ENCODE measurements around the gene TLCD4. TPM values are rescaled to one million over a fixed set of nuclear protein-coding genes. Genes with fewer than 3 reads are reported as not detected.

Gene TLCD4
- total RNA-seq, 1 experiment from 2014 or later: 2.0 TPM

DNA sequence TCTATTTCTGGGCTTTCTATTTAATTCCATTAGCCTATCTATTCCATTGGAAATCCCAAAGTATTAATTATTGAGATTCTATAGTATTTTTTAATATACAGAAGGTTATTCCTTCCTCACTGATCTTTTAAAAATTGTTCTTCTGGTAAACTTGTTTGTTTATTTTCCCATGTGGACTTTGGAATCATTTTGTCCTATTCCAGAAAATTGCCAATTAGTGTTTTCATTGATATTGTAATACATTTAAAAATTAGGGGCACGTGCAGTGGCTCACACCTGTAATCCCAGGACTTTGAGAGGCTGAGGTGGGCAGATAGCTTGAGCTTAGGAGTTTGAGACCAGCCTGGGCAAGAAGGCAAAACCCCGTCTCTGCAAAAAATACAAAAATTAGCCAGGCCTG lies 8.4 kb upstream of the TLCD4 start (continued):
- TF ChIP-seq IRF2 (CRISPR knock-in tag; IDR thresholded peaks at IDR 0.05; ENCODE audit: borderline replicate concordance, low read depth): no peak
- no peak for TF ChIP-seq SP1 (CRISPR knock-in tag; conservative IDR thresholded peaks at IDR 0.05)
- TF ChIP-seq FOXK1 (CRISPR knock-in tag; IDR thresholded peaks at IDR 0.05): no peak

DNA sequence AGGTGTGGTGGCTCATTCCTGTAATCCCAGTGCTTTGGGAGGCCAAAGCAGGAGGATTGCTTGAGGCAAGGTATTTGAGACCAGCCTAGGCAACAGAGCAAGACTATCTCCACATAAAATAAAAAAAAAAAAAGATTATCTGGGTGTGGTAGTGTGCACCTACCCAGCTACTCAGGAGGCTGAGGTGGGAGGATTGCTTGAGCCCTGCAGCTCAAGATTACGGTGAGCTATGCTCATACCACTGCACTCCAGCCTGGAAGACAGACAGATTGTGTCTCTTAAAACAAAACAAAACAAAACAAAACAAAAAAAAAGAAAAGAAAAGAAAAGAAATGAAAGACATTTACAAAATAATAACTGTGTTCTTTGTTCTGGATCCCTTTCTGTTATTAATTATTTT lies 6.1 kb upstream of the TLCD4 start:
- H3K4me3 Mint-ChIP-seq: no peak overlapping the region
- no peaks in the 10 kb centered on the region for H3K36me3 Mint-ChIP-seq
- peaks cover 7% of the 10 kb centered on the region for H3K4me1 Mint-ChIP-seq
- DNase-seq (ENCODE audit: low spot score): no peak
- no peaks in the 10 kb centered on the region for H3K9me3 Mint-ChIP-seq
- TF ChIP-seq OVOL2 (CRISPR knock-in tag; IDR thresholded peaks at IDR 0.05; ENCODE audit: borderline replicate concordance) (no peak), ZNF416 (CRISPR knock-in tag; IDR thresholded peaks at IDR 0.05) (no peak), ZNF671 (CRISPR knock-in tag; IDR thresholded peaks at IDR 0.05) (no peak), ESRRA (CRISPR knock-in tag; IDR thresholded peaks at IDR 0.05; ENCODE audit: borderline replicate concordance) (no peak), RELA (CRISPR knock-in tag; IDR thresholded peaks at IDR 0.05; ENCODE audit: borderline replicate concordance) (no peak), FOXP1 (CRISPR knock-in tag; IDR thresholded peaks at IDR 0.05; ENCODE audit: borderline replicate concordance) (no peak)
- no peak for ATAC-seq
- CTCF ChIA-PET: no interaction called here
- no peak overlapping the region for H3K27ac Mint-ChIP-seq
- H3K27me3 Mint-ChIP-seq (ENCODE audit: low read depth): no peaks in the 10 kb centered on the region
- POLR2A ChIA-PET: no interaction called here

DNA sequence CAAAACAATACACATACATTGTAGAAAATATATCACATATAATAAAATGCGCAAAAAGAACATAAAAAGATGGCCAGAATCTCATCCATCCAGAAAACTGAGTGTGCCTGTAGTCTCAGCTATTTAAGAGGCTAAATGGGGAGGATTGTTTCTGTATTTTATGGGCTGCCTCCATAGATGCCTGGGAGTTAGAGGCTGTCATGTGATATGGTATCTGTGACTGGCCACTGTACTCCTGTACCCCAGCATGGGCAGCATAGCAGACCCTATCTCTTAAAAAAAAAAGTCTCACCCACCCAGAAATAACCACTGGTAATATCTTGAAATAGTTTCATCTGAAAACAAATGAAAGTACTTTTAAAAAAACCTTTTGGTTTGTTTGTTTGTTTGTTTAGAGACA lies 3.5 kb upstream of the TLCD4 start:
- ChIA-PET CTCF (interaction anchor here (1.6 kb wide), 1 partner anchor 120 kb away, joined by 5 read pairs; the partner anchor contains the start of gene RWDD3), POLR2A (no interaction called here)
- Mint-ChIP-seq H3K9me3 (no peaks in the 10 kb centered on the region), H3K4me3 (no peak overlapping the region), H3K27ac (no peak overlapping the region), H3K36me3 (no peaks in the 10 kb centered on the region), H3K4me1 (peaks cover 14% of the 10 kb centered on the region), H3K27me3 (ENCODE audit: low read depth) (peaks cover 14% of the 10 kb centered on the region)
- no peak for DNase-seq (ENCODE audit: low spot score)
- TF ChIP-seq NR3C1 (CRISPR knock-in tag; conservative IDR thresholded peaks at IDR 0.05; ENCODE audit: low read depth): no peak
- TF ChIP-seq ZNF121 (CRISPR knock-in tag; IDR thresholded peaks at IDR 0.05): no peak
- TF ChIP-seq, protein P1, sequence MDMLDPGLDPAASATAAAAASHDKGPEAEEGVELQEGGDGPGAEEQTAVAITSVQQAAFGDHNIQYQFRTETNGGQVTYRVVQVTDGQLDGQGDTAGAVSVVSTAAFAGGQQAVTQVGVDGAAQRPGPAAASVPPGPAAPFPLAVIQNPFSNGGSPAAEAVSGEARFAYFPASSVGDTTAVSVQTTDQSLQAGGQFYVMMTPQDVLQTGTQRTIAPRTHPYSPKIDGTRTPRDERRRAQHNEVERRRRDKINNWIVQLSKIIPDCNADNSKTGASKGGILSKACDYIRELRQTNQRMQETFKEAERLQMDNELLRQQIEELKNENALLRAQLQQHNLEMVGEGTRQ (CRISPR knock-in tag; IDR thresholded peaks at IDR 0.05): no peak
- no peak for TF ChIP-seq GRHL2 (CRISPR knock-in tag; IDR thresholded peaks at IDR 0.05; ENCODE audit: insufficient replicate concordance, severe bottlenecking)
- TF ChIP-seq, protein P2, sequence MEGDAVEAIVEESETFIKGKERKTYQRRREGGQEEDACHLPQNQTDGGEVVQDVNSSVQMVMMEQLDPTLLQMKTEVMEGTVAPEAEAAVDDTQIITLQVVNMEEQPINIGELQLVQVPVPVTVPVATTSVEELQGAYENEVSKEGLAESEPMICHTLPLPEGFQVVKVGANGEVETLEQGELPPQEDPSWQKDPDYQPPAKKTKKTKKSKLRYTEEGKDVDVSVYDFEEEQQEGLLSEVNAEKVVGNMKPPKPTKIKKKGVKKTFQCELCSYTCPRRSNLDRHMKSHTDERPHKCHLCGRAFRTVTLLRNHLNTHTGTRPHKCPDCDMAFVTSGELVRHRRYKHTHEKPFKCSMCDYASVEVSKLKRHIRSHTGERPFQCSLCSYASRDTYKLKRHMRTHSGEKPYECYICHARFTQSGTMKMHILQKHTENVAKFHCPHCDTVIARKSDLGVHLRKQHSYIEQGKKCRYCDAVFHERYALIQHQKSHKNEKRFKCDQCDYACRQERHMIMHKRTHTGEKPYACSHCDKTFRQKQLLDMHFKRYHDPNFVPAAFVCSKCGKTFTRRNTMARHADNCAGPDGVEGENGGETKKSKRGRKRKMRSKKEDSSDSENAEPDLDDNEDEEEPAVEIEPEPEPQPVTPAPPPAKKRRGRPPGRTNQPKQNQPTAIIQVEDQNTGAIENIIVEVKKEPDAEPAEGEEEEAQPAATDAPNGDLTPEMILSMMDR (IDR thresholded peaks at IDR 0.05): no peak
- no peak for TF ChIP-seq ESRRA (CRISPR knock-in tag; IDR thresholded peaks at IDR 0.05; ENCODE audit: borderline replicate concordance)
- no peak for TF ChIP-seq GTF2I (CRISPR knock-in tag; conservative IDR thresholded peaks at IDR 0.05)
- TF ChIP-seq RELA (CRISPR knock-in tag; IDR thresholded peaks at IDR 0.05; ENCODE audit: borderline replicate concordance): no peak
- TF ChIP-seq ZNF512 (CRISPR knock-in tag; IDR thresholded peaks at IDR 0.05; ENCODE audit: borderline replicate concordance): no peak
- no peak for TF ChIP-seq IRF1 (CRISPR knock-in tag; IDR thresholded peaks at IDR 0.05)
- no peak for TF ChIP-seq ETV6 (CRISPR knock-in tag; IDR thresholded peaks at IDR 0.05)
- no peak for TF ChIP-seq CBFB (CRISPR knock-in tag; IDR thresholded peaks at IDR 0.05; ENCODE audit: low read depth)
- TF ChIP-seq, protein P3, sequence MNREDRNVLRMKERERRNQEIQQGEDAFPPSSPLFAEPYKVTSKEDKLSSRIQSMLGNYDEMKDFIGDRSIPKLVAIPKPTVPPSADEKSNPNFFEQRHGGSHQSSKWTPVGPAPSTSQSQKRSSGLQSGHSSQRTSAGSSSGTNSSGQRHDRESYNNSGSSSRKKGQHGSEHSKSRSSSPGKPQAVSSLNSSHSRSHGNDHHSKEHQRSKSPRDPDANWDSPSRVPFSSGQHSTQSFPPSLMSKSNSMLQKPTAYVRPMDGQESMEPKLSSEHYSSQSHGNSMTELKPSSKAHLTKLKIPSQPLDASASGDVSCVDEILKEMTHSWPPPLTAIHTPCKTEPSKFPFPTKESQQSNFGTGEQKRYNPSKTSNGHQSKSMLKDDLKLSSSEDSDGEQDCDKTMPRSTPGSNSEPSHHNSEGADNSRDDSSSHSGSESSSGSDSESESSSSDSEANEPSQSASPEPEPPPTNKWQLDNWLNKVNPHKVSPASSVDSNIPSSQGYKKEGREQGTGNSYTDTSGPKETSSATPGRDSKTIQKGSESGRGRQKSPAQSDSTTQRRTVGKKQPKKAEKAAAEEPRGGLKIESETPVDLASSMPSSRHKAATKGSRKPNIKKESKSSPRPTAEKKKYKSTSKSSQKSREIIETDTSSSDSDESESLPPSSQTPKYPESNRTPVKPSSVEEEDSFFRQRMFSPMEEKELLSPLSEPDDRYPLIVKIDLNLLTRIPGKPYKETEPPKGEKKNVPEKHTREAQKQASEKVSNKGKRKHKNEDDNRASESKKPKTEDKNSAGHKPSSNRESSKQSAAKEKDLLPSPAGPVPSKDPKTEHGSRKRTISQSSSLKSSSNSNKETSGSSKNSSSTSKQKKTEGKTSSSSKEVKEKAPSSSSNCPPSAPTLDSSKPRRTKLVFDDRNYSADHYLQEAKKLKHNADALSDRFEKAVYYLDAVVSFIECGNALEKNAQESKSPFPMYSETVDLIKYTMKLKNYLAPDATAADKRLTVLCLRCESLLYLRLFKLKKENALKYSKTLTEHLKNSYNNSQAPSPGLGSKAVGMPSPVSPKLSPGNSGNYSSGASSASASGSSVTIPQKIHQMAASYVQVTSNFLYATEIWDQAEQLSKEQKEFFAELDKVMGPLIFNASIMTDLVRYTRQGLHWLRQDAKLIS (CRISPR knock-in tag; IDR thresholded peaks at IDR 0.05; ENCODE audit: borderline replicate concordance): no peak
- no peak for TF ChIP-seq E2F4 (CRISPR knock-in tag; IDR thresholded peaks at IDR 0.05; ENCODE audit: borderline replicate concordance, low read depth)
- no peak for TF ChIP-seq CREM (CRISPR knock-in tag; IDR thresholded peaks at IDR 0.05)
- TF ChIP-seq, protein P4, sequence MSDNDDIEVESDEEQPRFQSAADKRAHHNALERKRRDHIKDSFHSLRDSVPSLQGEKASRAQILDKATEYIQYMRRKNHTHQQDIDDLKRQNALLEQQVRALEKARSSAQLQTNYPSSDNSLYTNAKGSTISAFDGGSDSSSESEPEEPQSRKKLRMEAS (CRISPR knock-in tag; IDR thresholded peaks at IDR 0.05): no peak
- no peak for TF ChIP-seq TEAD1 (CRISPR knock-in tag; IDR thresholded peaks at IDR 0.05)
- no peak for ATAC-seq
